KMS-11 (cell line): ENCODE results near the gene CNNM2.

ENCODE experiments used
- H2AFZ ChIP-seq: fragments of 200-600 bp; sonication (generic); 2 replicates; pipeline ENCODE4 v1.6.1; 2016; ENCODE audit warnings: antibody characterized with exemption, mixed run types, low read depth
- H3K27ac ChIP-seq: fragments of 200-600 bp; sonication (generic); 2 replicates; pipeline ENCODE4 v1.6.1; 2016; ENCODE audit warnings: mild to moderate bottlenecking, mixed run types
- H3K27me3 ChIP-seq: fragments of 200-600 bp; sonication (generic); 2 replicates; pipeline ENCODE4 v1.6.1; 2017; ENCODE audit warnings: mild to moderate bottlenecking, low read depth, mixed run types, moderate library complexity; ENCODE audit not compliant: insufficient read depth
- H3K36me3 ChIP-seq: fragments of 200-600 bp; sonication (generic); 2 replicates; pipeline ENCODE4 v1.6.1; 2017; ENCODE audit warnings: mild to moderate bottlenecking, mixed run types; ENCODE audit not compliant: insufficient read depth
- H3K4me1 ChIP-seq: fragments of 200-600 bp; sonication (generic); 2 replicates; pipeline ENCODE4 v1.6.1; 2016; ENCODE audit warnings: mild to moderate bottlenecking, low read depth, mixed run types; ENCODE audit not compliant: poor library complexity, severe bottlenecking
- H3K4me2 ChIP-seq: fragments of 200-600 bp; sonication (generic); 2 replicates; pipeline ENCODE4 v1.7.0; 2016; ENCODE audit warnings: mild to moderate bottlenecking, mixed run types
- H3K4me3 ChIP-seq: fragments of 200-600 bp; sonication (generic); IDR thresholded peaks from 2 replicates; pipeline ENCODE4 v1.6.1; 2017; ENCODE audit warnings: low read depth, low read length, mixed read lengths; ENCODE audit not compliant: insufficient read depth
- H3K79me2 ChIP-seq: fragments of 200-600 bp; sonication (generic); 2 replicates; pipeline ENCODE4 v1.6.1; 2016; ENCODE audit warnings: low read depth, mixed run types; ENCODE audit not compliant: insufficient read depth
- H3K9ac ChIP-seq: fragments of 200-600 bp; sonication (generic); 2 replicates; pipeline ENCODE4 v1.6.1; 2016; ENCODE audit warnings: mild to moderate bottlenecking, mixed run types
- H4K20me1 ChIP-seq: fragments of 200-600 bp; sonication (generic); 2 replicates; pipeline ENCODE4 v1.6.1; 2016; ENCODE audit warnings: mild to moderate bottlenecking, mixed run types; ENCODE audit not compliant: insufficient read depth
- CTCF ChIP-seq: fragments of 200-600 bp; sonication (generic); conservative IDR thresholded peaks from 2 replicates; pipeline ENCODE4 v1.6.1; 2017; ENCODE audit warnings: low read depth, mild to moderate bottlenecking, antibody characterized with exemption, low read length, moderate library complexity, mixed read lengths

CNNM2 gene

GRCh38 chr10:102872163-102872562, 45.9 kb upstream of the CNNM2 start:
- Histone ChIP-seq H2AFZ (no peak overlapping the region), H3K4me1 (no peaks in the 10 kb centered on the region), H4K20me1 (no peaks in the 10 kb centered on the region), H3K27me3 (no peaks in the 10 kb centered on the region), H3K4me2 (no peak overlapping the region), H3K27ac (no peak overlapping the region), H3K36me3 (no peaks in the 10 kb centered on the region), H3K9ac (no peak overlapping the region), H3K4me3 (no peak overlapping the region), H3K79me2 (no peaks in the 10 kb centered on the region)
- TF ChIP-seq CTCF: no peak

- no peak for TF ChIP-seq CTCF
- Histone ChIP-seq H3K9ac (no peak overlapping the region), H4K20me1 (no peaks in the 10 kb centered on the region), H3K4me3 (no peak overlapping the region), H3K4me1 (no peaks in the 10 kb centered on the region), H3K79me2 (no peaks in the 10 kb centered on the region), H3K4me2 (no peak overlapping the region), H3K36me3 (no peaks in the 10 kb centered on the region), H3K27me3 (no peaks in the 10 kb centered on the region), H3K27ac (no peak overlapping the region), H2AFZ (no peak overlapping the region)
These were observed 41.3 kb upstream of the CNNM2 start for GRCh38 chr10:102876747-102877153.

GRCh38 chr10:102878629-102879028, 39.5 kb upstream of the CNNM2 start:
- Histone ChIP-seq H3K9ac (no peak overlapping the region), H3K27me3 (no peaks in the 10 kb centered on the region), H3K4me3 (no peak overlapping the region), H4K20me1 (no peaks in the 10 kb centered on the region), H3K79me2 (no peaks in the 10 kb centered on the region), H3K27ac (no peak overlapping the region), H2AFZ (no peak overlapping the region), H3K4me2 (no peak overlapping the region), H3K36me3 (no peaks in the 10 kb centered on the region), H3K4me1 (no peaks in the 10 kb centered on the region)
- TF ChIP-seq CTCF: no peak

- no peaks in the 10 kb centered on the region for H3K36me3 ChIP-seq
- no peak overlapping the region for H3K4me3 ChIP-seq
- no peak overlapping the region for H3K4me2 ChIP-seq
- no peaks in the 10 kb centered on the region for H3K4me1 ChIP-seq
- no peaks in the 10 kb centered on the region for H3K79me2 ChIP-seq
- no peaks in the 10 kb centered on the region for H3K27me3 ChIP-seq
- TF ChIP-seq CTCF: no peak
- H4K20me1 ChIP-seq: no peaks in the 10 kb centered on the region
- H3K9ac ChIP-seq: no peak overlapping the region
- H3K27ac ChIP-seq: no peak overlapping the region
- no peak overlapping the region for H2AFZ ChIP-seq
These were observed 37.8 kb upstream of the CNNM2 start for GRCh38 chr10:102880256-102880655.
